NCI-H2227 (cell line): Measurements from ENCODE around the gene OAT.
A peak's percentile ranks its signal among the peaks of the same experiment; 100 is the strongest.

Experiments
- DNase-seq: peaks from one replicate; lab custom pipeline; 2025; ENCODE audit not compliant: unreplicated experiment; lab: John Stamatoyannopoulos, UW

The OAT gene

DNA sequence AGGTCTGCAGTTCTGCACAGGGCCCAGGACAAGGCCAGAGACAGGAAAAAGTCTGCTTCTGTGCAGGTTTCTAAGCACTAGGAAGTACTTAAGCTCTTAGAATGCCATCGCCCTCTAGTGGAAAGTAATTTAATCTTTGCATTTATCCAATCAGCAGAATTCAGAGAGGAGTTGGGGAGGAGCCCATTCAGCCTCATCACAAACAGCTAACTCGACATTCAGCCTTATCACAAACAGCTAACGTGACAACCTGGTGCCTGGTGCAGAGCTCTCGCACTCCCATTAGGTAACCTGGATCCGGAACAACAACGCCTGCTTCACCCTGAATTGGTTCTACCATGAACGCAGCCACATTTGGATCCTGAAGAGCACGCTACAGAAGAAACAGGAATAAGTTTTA, 15.2 kb downstream of the OAT start:
- peak; percentile 86 for DNase-seq

GRCh38 chr10:124402273-124402672, 16.4 kb downstream of the OAT start:
- no peak for DNase-seq

GRCh38 chr10:124401633-124402032, 17.1 kb downstream of the OAT start:
- DNase-seq = no peak

- no peak for DNase-seq
Observed at GRCh38 chr10:124394583-124394982, 24.1 kb downstream of the OAT start.

DNA sequence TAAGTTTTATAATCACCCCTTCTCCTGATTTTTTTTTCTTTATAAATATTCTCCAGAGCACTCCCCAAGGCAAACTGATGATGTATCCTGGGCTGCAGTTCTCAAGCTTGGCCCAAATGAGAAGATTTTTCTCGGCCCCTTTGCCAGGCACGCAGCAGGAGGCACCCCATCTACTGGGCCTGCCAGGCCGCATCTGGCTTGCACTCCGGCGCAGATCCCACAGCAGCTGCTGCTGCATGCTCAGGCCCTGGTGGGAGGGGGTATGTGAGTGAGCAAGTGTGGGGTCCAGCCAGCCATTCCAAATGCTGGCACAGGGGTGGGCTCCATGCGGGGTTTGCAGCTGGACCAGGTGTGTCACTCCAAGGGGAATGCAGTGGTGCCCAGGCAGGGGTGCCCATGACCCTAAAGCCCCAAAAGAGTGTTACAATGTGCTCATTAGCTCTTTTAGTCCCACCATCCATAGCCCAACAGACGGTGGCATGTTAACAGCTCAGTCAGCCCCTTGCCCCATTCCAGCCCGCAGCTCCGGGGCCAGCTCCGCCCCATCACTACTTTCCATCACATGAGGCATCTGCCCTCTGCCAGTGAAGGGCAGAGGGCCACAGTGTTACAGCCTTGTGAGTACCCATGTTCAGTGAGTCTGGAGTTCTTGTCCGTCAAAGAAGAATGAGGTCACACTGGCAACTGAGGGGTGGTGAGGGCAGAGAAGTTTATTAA, 25.9 kb downstream of the OAT start:
- no peak for DNase-seq

DNA sequence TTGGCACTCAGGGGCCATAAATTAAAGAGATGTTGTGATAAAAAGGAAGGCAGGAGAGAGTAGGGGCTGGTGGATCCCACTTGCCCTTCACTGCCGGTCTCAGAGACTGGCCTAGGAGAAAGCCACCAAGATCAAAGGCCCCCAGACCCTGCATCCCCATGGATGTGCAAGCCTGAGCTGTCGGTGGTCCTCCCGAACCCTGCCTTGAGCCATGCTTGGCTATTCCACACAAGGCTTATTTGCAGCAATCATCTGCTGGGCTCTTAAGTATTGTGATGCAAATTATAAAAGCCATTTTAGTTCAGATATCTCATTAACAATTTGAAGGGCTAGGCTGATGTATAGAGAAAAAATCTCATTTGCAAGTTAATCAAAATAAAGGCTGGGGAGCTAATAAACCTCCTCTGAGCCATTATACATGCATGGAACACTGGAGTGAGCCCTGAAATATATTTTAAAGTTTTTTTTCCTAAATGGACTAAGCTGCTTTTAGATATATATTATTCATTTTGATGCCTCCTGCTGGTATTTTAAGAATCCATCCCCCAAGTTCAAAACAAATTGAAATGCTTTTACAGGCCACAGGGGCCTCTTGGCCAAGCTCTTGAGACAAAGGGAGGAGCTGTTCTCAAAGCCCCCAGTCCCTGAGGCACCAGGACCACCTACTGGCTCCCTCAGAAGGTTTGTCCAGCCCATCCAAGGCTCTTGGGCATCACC, 28.1 kb downstream of the OAT start:
- DNase-seq = no peak

- DNase-seq = no peak
Observed at GRCh38 chr10:124389613-124390361, 28.9 kb downstream of the OAT start.

GRCh38 chr10:124388823-124389612, 29.7 kb downstream of the OAT start:
- DNase-seq = peak; percentile 91

DNA sequence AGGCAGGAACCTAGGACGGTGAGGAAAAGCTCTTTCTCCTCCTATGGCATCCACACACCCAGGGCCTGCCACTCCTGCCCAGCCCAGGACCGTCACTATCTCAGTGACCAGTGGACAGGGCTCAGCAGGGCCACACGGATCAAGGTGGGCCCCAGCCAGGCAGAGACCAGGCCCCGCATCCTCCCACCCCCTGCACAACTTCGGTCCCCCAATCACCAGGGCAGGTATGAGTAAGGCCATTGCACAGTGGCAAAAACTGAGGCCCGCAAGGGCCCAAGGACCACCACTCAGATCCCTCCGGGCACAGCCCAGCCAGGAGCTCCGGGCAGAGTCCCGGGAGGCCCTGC, 30.3 kb downstream of the OAT start:
- DNase-seq = no peak

- DNase-seq = no peak
Observed at GRCh38 chr10:124387078-124387874, 31.4 kb downstream of the OAT start.

- no peak for DNase-seq
Observed at GRCh38 chr10:124386186-124387077, 32.3 kb downstream of the OAT start.

- no peak for DNase-seq
Observed at GRCh38 chr10:124385627-124386185, 33.0 kb downstream of the OAT start.

DNA sequence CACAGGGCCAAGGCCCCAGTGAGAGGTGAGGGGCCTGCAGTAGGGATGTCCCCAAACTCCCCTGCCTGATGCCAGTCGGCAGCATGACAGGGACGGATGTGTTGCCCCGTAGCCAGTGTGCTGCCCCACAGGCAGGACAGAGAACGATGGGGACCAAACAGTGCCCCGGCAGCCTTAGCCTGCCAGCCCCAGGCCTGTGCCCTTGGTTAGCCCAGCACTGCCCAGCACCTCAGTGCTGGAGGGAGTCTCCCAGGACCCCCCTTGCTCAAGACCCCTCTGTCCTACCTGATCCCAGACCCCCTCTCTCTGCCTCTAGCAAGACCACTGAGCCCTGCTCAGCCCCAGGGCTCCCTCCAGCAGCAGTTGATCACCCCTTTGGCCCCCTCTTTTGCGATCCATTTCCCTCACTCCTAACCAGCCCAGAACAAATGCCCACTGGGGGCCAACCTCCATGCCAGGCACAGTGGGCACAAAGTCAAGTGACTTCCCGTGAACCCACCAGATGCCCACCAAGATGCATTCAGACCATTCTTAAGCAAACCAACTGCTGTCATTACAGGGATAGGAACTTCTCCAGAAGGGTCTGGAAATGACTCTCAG, 34.0 kb downstream of the OAT start:
- no peak for DNase-seq

- DNase-seq = no peak
Observed at GRCh38 chr10:124384172-124384571, 34.6 kb downstream of the OAT start.

- no peak for DNase-seq
Observed at GRCh38 chr10:124383496-124383895, 35.2 kb downstream of the OAT start.

DNA sequence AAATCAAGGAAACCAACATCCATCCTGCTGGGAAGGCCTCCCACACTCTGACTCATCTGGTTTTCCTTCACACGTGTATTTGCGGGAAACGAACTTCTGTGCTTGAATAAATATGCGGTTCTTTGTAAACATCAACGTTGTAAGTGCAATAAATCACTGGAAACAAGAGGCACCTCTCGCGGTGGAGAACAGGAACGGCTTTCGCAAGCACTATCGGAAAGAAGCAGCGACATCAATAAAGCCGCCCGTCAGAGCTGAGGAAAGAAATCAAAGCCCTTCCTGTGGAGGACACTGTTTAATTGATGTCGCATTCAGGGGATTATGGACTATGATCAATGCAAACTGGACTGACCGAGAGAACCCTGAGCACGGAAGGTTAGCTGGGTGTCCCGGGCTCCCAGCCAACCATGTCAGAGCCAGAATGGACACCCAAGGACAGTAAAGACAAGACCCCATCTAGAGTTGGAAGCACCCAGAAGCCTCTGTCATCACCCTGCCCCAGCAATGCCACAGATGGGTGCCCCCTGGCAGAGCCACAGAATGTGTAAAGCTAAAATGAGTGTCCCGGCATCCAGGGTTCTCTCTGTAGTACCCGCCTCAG, 37.6 kb downstream of the OAT start:
- no peak for DNase-seq

DNA sequence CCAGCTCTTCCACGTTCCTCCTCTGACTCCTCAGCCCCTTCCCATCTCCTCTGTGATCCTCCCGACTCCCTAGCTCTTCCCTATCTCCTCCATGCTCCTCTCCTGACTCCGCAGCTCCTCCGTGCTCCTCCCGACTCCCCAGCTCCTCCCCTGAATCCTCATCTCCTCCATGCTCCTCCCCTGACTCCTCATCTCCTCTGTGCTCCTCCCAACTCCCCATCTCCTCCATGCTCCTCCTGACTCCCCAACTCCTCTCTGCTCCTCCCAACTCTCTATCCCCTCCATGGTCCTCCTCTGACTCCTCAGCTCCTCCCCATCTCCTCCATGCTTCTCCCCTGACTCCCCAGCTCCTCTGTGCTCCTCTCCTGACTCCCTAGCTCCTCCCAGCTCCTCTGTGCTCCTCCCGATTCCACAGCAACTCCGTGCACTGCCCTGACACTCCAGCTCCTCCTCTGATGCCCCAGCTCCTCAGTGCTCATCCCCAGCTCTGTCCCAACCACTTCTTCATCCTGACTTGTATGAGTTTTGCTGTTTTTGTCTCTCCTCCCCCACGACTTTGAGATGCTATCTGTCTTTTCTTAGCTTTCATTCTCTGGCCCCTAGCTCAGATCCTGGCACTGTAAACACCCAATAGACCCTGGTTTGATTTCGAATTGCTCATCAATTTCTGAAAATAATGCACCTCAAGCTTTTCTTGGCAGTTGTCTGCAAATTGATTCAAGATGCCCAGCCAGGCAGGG, 38.3 kb downstream of the OAT start:
- no peak for DNase-seq
